ENCODE results near the gene EPG5. TPM values are rescaled to one million over a fixed set of nuclear protein-coding genes. Genes with fewer than 3 reads are reported as not detected.
"Not testable (repeated sequence)": the region's sequence is repeated elsewhere in the genome, so short reads cannot be mapped to it uniquely, and the experiment has no call there.

Gene EPG5
- polyA plus RNA-seq, 1 of the 3 experiments (the other 2 are of a cell fraction): 13.6 TPM

- WGBS (ENCODE audit: low lambda C conversion rate): 14% methylated on average over 2 of the region's 3 CpGs
- H3K9me2 ChIP-seq: no peaks in the 10 kb centered on the region
- no peak overlapping the region for H3K27ac ChIP-seq (ENCODE audit: low read depth in 2 of 2, low read length in 1 of 2)
- ChIA-PET CTCF (interaction anchor here (0.7 kb wide), 1 partner anchor 11 kb away, joined by 3 read pairs; no protein-coding TSS in a partner anchor), POLR2A (no interaction called here)
- TF ChIP-seq, protein P1, sequence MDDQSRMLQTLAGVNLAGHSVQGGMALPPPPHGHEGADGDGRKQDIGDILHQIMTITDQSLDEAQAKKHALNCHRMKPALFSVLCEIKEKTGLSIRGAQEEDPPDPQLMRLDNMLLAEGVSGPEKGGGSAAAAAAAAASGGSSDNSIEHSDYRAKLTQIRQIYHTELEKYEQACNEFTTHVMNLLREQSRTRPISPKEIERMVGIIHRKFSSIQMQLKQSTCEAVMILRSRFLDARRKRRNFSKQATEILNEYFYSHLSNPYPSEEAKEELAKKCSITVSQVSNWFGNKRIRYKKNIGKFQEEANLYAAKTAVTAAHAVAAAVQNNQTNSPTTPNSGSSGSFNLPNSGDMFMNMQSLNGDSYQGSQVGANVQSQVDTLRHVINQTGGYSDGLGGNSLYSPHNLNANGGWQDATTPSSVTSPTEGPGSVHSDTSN (IDR thresholded peaks at IDR 0.05): no peak
- TF ChIP-seq POLR2AphosphoS5 (IDR thresholded peaks at IDR 0.05; ENCODE audit: low read depth, low read length): no peak
- no peak for TF ChIP-seq RAD21 (IDR thresholded peaks at IDR 0.05; ENCODE audit: low read length)
- TF ChIP-seq RXRA (IDR thresholded peaks at IDR 0.05; ENCODE audit: borderline replicate concordance, low read depth): no peak
- TF ChIP-seq, protein P2, sequence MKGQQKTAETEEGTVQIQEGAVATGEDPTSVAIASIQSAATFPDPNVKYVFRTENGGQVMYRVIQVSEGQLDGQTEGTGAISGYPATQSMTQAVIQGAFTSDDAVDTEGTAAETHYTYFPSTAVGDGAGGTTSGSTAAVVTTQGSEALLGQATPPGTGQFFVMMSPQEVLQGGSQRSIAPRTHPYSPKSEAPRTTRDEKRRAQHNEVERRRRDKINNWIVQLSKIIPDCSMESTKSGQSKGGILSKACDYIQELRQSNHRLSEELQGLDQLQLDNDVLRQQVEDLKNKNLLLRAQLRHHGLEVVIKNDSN (IDR thresholded peaks at IDR 0.05; ENCODE audit: borderline replicate concordance, low read depth): no peak
- no peak for TF ChIP-seq NFIC (IDR thresholded peaks at IDR 0.05; ENCODE audit: borderline replicate concordance)
- TF ChIP-seq MXI1 (IDR thresholded peaks at IDR 0.05; ENCODE audit: low read depth, low read length): no peak
- no peak for TF ChIP-seq TAF1 (IDR thresholded peaks at IDR 0.05; ENCODE audit: borderline replicate concordance, low read depth, low read length)
- TF ChIP-seq MAX (IDR thresholded peaks at IDR 0.05; ENCODE audit: low read depth): no peak
- TF ChIP-seq CHD2 (IDR thresholded peaks at IDR 0.05; ENCODE audit: low read length, partially characterized antibody): no peak
- no peak for TF ChIP-seq YY1 (IDR thresholded peaks at IDR 0.05; ENCODE audit: low read depth)
- TF ChIP-seq FOSL2 (IDR thresholded peaks at IDR 0.05; ENCODE audit: borderline replicate concordance, low read depth): no peak
- TF ChIP-seq FOXM1 (IDR thresholded peaks at IDR 0.05; ENCODE audit: low read depth): no peak
- TF ChIP-seq CTCF (IDR thresholded peaks at IDR 0.05): no peak
- TF ChIP-seq SMC3 (IDR thresholded peaks at IDR 0.05; ENCODE audit: low read depth, low read length): no peak
- no peak for TF ChIP-seq FOXJ3 (CRISPR knock-in tag; IDR thresholded peaks at IDR 0.05)
- TF ChIP-seq GABPA (IDR thresholded peaks at IDR 0.05; ENCODE audit: low read depth): no peak
- TF ChIP-seq REST (IDR thresholded peaks at IDR 0.05; ENCODE audit: low read depth, low read length): no peak
- no peak overlapping the region for H3K4me2 ChIP-seq
- no peaks in the 10 kb centered on the region for H4K20me1 ChIP-seq (ENCODE audit: insufficient read depth)
- no peaks in the 10 kb centered on the region for H3F3A ChIP-seq (replicated peaks; ENCODE audit: insufficient read depth)
- H3K9ac ChIP-seq: no peak overlapping the region
- no peaks in the 10 kb centered on the region for H3K27me3 ChIP-seq (ENCODE audit: insufficient read depth)
- DNase-seq: no peak
- H2AFZ ChIP-seq (ENCODE audit: low read depth): no peak overlapping the region
- H3K79me2 ChIP-seq (ENCODE audit: insufficient read depth): no peaks in the 10 kb centered on the region
- no peaks in the 10 kb centered on the region for H3K36me3 ChIP-seq (replicated peaks in 1 of 2; ENCODE audit: control insufficient read depth in 1 of 2, insufficient read depth in 2 of 2, low read length in 1 of 2)
- H3K4me3 ChIP-seq (ENCODE audit: low read depth in 2 of 2, low read length in 1 of 2): no peak overlapping the region
- no peaks in the 10 kb centered on the region for H3K9me3 ChIP-seq
- H3K4me1 ChIP-seq (ENCODE audit: control insufficient read depth in 1 of 2, insufficient read depth in 2 of 2, low read depth in 1 of 2, low read length in 1 of 2): no peaks in the 10 kb centered on the region
Observed at GRCh38 chr18:45820106-45820745, 146.9 kb downstream of the EPG5 start.

GRCh38 chr18:45818765-45819164 is 148.4 kb downstream of the EPG5 start:
- H2AFZ ChIP-seq (ENCODE audit: low read depth); H3K4me2 ChIP-seq: not testable (repeated sequence)
- 86% methylated on average over 8 of the region's 8 CpGs for WGBS (ENCODE audit: low lambda C conversion rate)

More at GRCh38 chr18:45818765-45819164, 148.4 kb downstream of the EPG5 start:
- H3K9me2 ChIP-seq; H3K4me3 ChIP-seq (ENCODE audit: low read depth in 2 of 2, low read length in 1 of 2); H3K9ac ChIP-seq; H3K36me3 ChIP-seq (replicated peaks in 1 of 2; ENCODE audit: control insufficient read depth in 1 of 2, insufficient read depth in 2 of 2, low read length in 1 of 2); H3K79me2 ChIP-seq (ENCODE audit: insufficient read depth); CTCF ChIA-PET; H3F3A ChIP-seq (replicated peaks; ENCODE audit: insufficient read depth); H4K20me1 ChIP-seq (ENCODE audit: insufficient read depth); POLR2A ChIA-PET; H3K27me3 ChIP-seq (ENCODE audit: insufficient read depth); H3K27ac ChIP-seq (ENCODE audit: low read depth in 2 of 2, low read length in 1 of 2); H3K4me1 ChIP-seq (ENCODE audit: control insufficient read depth in 1 of 2, insufficient read depth in 2 of 2, low read depth in 1 of 2, low read length in 1 of 2); DNase-seq; H3K9me3 ChIP-seq: not testable (repeated sequence)

Measured in SK-N-SH (cell line).